Parathyroid adenoma (tissue), 2 donors: Measurements from ENCODE around the gene EIF1AX.
A peak's percentile ranks its signal among the peaks of the same experiment; 100 is the strongest.
"Not testable (repeated sequence)": the region's sequence is repeated elsewhere in the genome, so short reads cannot be mapped to it uniquely, and the experiment has no call there.

ENCODE experiments used
- H2AFZ ChIP-seq: fragments of 300-600 bp; sonication (generic); one replicate; pipeline ENCODE4 v1.7.0; 2017; ENCODE audit warnings: antibody characterized with exemption, mild to moderate bottlenecking
- H3K27ac ChIP-seq: fragments of 300-600 bp; sonication (generic); one replicate; pipeline ENCODE4 v1.7.0; 2017
- H3K27me3 ChIP-seq: fragments of 300-600 bp; sonication (generic); one replicate; pipeline ENCODE4 v1.7.0; 2017; ENCODE audit warnings: low read length; ENCODE audit not compliant: control insufficient read depth, insufficient read depth
- H3K36me3 ChIP-seq: fragments of 300-600 bp; sonication (generic); one replicate; pipeline ENCODE4 v1.7.0; 2017; ENCODE audit warnings: low read length; ENCODE audit not compliant: control insufficient read depth, insufficient read depth
- H3K4me1 ChIP-seq: fragments of 300-600 bp; sonication (generic); one replicate; pipeline ENCODE4 v1.7.0; 2017; ENCODE audit warnings: control low read depth
- H3K4me2 ChIP-seq: fragments of 300-600 bp; sonication (generic); one replicate; pipeline ENCODE4 v1.7.0; 2017; ENCODE audit warnings: low read length
- H3K4me3 ChIP-seq: fragments of 300-600 bp; sonication (generic); one replicate; pipeline ENCODE4 v1.7.0; 2017; ENCODE audit warnings: low read depth, low read length
- H3K79me2 ChIP-seq: fragments of 300-600 bp; sonication (generic); one replicate; pipeline ENCODE4 v1.7.0; 2017; ENCODE audit warnings: control low read depth
- H3K9ac ChIP-seq: fragments of 300-600 bp; sonication (generic); one replicate; pipeline ENCODE4 v1.7.0; 2017; ENCODE audit warnings: mild to moderate bottlenecking
- H3K9me3 ChIP-seq: fragments of 300-600 bp; sonication (generic); one replicate; pipeline ENCODE4 v1.7.0; 2017; ENCODE audit warnings: low read length; ENCODE audit not compliant: control insufficient read depth
- TF ChIP-seq, protein P1 (sequence below): fragments of 300-600 bp; sonication (generic); IDR thresholded peaks from one replicate; pipeline ENCODE4 v1.7.0; 2017; ENCODE audit warnings: antibody characterized with exemption, mild to moderate bottlenecking
- donor health status: primary hyperparathyroidism.

EIF1AX gene

DNA sequence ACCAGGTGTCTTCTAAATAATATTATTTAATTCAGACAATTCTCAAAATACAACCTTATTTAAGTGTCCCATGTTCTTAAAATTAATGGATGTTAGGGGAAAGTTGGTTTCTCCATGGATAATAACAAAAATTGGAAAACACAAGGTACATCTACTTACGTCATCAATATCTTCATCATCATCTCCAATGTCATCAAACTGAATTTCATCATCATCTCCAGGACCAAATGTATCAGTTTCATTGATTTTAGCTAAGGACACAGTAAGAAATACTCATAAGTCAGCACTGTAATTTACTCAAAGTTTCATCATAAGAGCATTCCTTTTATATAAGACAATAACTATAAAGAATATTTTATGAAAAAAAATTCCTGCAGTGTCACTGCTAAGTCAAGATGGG is 11.3 kb downstream of the EIF1AX start:
- H3K4me2 ChIP-seq = no peak overlapping the region
- no peaks in the 10 kb centered on the region for H3K9me3 ChIP-seq
- no peaks in the 10 kb centered on the region for H3K27me3 ChIP-seq
- H3K27ac ChIP-seq = no peak overlapping the region
- no peak overlapping the region for H2AFZ ChIP-seq
- H3K9ac ChIP-seq = no peak overlapping the region
- no peaks in the 10 kb centered on the region for H3K4me1 ChIP-seq
- no peak overlapping the region for H3K4me3 ChIP-seq
- no peaks in the 10 kb centered on the region for H3K79me2 ChIP-seq
- H3K36me3 ChIP-seq = no peaks in the 10 kb centered on the region
- TF ChIP-seq, protein P1, sequence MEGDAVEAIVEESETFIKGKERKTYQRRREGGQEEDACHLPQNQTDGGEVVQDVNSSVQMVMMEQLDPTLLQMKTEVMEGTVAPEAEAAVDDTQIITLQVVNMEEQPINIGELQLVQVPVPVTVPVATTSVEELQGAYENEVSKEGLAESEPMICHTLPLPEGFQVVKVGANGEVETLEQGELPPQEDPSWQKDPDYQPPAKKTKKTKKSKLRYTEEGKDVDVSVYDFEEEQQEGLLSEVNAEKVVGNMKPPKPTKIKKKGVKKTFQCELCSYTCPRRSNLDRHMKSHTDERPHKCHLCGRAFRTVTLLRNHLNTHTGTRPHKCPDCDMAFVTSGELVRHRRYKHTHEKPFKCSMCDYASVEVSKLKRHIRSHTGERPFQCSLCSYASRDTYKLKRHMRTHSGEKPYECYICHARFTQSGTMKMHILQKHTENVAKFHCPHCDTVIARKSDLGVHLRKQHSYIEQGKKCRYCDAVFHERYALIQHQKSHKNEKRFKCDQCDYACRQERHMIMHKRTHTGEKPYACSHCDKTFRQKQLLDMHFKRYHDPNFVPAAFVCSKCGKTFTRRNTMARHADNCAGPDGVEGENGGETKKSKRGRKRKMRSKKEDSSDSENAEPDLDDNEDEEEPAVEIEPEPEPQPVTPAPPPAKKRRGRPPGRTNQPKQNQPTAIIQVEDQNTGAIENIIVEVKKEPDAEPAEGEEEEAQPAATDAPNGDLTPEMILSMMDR = no peak

DNA sequence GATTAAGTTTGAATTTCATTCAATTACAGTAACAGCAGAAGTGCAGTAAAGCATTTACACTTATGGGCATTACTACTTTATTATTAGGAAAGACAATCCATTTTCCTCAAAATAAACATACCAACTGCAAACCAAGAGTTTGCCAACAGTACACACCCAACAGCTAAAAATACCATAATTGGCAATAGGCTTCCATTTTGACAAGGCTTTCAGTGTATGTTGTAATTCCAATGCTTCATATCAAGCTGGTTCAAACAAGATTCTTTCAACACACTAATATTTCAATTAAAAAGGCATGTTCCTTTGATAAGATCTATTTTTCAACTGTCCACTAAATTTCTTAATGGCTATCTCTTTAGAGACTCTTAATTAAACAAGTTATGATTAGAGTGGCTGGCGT is 12.1 kb downstream of the EIF1AX start:
- Histone ChIP-seq H3K79me2 (no peaks in the 10 kb centered on the region), H3K9me3 (no peaks in the 10 kb centered on the region), H2AFZ (no peak overlapping the region), H3K4me3 (no peak overlapping the region), H3K4me1 (no peaks in the 10 kb centered on the region), H3K4me2 (no peak overlapping the region), H3K36me3 (no peaks in the 10 kb centered on the region), H3K27ac (no peak overlapping the region), H3K9ac (no peak overlapping the region), H3K27me3 (no peaks in the 10 kb centered on the region)
- TF ChIP-seq, protein P1 = no peak

GRCh38 chrX:20128670-20129069 is 13.0 kb downstream of the EIF1AX start:
- Histone ChIP-seq H3K27ac (no peak overlapping the region), H3K4me3 (no peak overlapping the region), H3K9ac (no peak overlapping the region), H3K36me3 (no peaks in the 10 kb centered on the region), H2AFZ (no peak overlapping the region), H3K79me2 (no peaks in the 10 kb centered on the region), H3K4me1 (no peaks in the 10 kb centered on the region), H3K27me3 (no peaks in the 10 kb centered on the region), H3K4me2 (no peak overlapping the region), H3K9me3 (no peaks in the 10 kb centered on the region)
- TF ChIP-seq, protein P1 = no peak

GRCh38 chrX:20127440-20127839 is 14.2 kb downstream of the EIF1AX start:
- H3K36me3 ChIP-seq, H2AFZ ChIP-seq, H3K79me2 ChIP-seq, H3K9me3 ChIP-seq, H3K27me3 ChIP-seq, H3K4me1 ChIP-seq, H3K4me3 ChIP-seq, H3K4me2 ChIP-seq, H3K27ac ChIP-seq, H3K9ac ChIP-seq: not testable (repeated sequence)
- TF ChIP-seq, protein P1 = peak; percentile 20

DNA sequence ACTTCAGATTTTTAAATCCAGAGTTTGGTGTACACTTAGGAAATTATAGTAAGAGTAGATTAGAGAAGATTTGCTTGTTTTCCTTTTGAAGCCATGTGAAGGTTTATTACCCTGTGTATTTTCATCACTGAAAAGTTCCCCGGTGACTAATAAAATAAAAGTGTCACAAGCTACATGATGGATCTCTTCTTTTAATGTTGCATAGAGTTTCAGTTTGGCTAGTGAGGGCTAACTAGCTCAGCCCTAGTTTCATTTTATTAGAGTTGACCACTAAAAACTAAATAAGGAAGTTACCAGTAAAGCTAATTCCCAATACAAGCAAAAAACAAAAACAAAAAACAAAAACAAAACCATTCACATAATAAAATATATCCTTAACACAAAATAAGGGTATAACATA is 14.8 kb downstream of the EIF1AX start:
- H3K4me3 ChIP-seq, H3K9me3 ChIP-seq, H3K4me1 ChIP-seq, H3K9ac ChIP-seq, H3K27me3 ChIP-seq, H3K27ac ChIP-seq, H3K79me2 ChIP-seq, H3K36me3 ChIP-seq, H3K4me2 ChIP-seq, H2AFZ ChIP-seq: not testable (repeated sequence)
